SK-N-SH (cell line): ENCODE data around the gene SRRM4. TPM values are rescaled to one million over a fixed set of nuclear protein-coding genes. Genes with fewer than 3 reads are reported as not detected.

Experiments used
- CTCF ChIA-PET: fragments of 300-600, 350-600 bp; formaldehyde crosslinking; extraction: SDS; loops from one replicate; lab custom pipeline; 2021; lab: Yijun Ruan, JAX
- POLR2A ChIA-PET: fragments of 350-600 bp; sonication (Branson Sonifier 250); formaldehyde crosslinking; extraction: SDS; loops from one replicate; lab custom pipeline; 2020; ENCODE audit warnings: antibody characterized with exemption, inconsistent platforms; lab: Yijun Ruan, JAX
- DNase-seq: peaks from one replicate; pipeline ENCODE4 v3.0.0; 2012
- H2AFZ ChIP-seq: fragments of 200-600 bp; sonication (generic); 2 replicates; pipeline ENCODE4 v1.8.1; 2016; ENCODE audit warnings: antibody characterized with exemption, mild to moderate bottlenecking, low read depth
- H3F3A ChIP-seq: fragments of 200-600 bp; sonication (generic); replicated peaks from 2 replicates; pipeline ENCODE3; 2016; ENCODE audit warnings: antibody characterized with exemption, mild to moderate bottlenecking; ENCODE audit not compliant: insufficient read depth
- H3K27ac ChIP-seq, 2 experiments: fragments of 200-500 bp in 1 of 2; fragments of 200-600 bp in 1 of 2; sonication (Bioruptor generic) in 1 of 2; sonication (generic), shearing (Covaris generic) in 1 of 2; 2 replicates each; pipeline versions ENCODE4 v1.5.1 to v1.6.1; 2014 to 2016; ENCODE audit warnings: low read depth in 2 of 2, inconsistent platforms in 1 of 2, low read length in 1 of 2, mild to moderate bottlenecking in 1 of 2, mixed read lengths in 1 of 2
- H3K27me3 ChIP-seq: fragments of 200-600 bp; sonication (generic), shearing (Covaris generic); 2 replicates; pipeline ENCODE4 v1.6.1; 2016; ENCODE audit warnings: mixed run types; ENCODE audit not compliant: insufficient read depth
- H3K36me3 ChIP-seq, 2 experiments: fragments of 200-500 bp in 1 of 2; fragments of 200-600 bp in 1 of 2; sonication (Bioruptor generic) in 1 of 2; sonication (generic) in 1 of 2; replicated peaks in 1 of 2; 2 replicates each; pipeline versions ENCODE3 to v1.5.1; 2014 to 2016; ENCODE audit warnings: low read length in 1 of 2, mild to moderate bottlenecking in 1 of 2; ENCODE audit not compliant: insufficient read depth in 2 of 2, control insufficient read depth in 1 of 2
- H3K4me1 ChIP-seq, 2 experiments: fragments of 200-500 bp in 1 of 2; fragments of 200-600 bp in 1 of 2; sonication (Bioruptor generic) in 1 of 2; sonication (generic), shearing (Covaris generic) in 1 of 2; 2 replicates each; pipeline versions ENCODE4 v1.5.1 to v1.6.1; 2014 to 2016; ENCODE audit warnings: low read depth in 1 of 2, low read length in 1 of 2, mixed run types in 1 of 2; ENCODE audit not compliant: insufficient read depth in 2 of 2, control insufficient read depth in 1 of 2
- H3K4me2 ChIP-seq: fragments of 200-600 bp; sonication (generic), shearing (Covaris generic); 2 replicates; pipeline ENCODE4 v1.6.1; 2017; ENCODE audit warnings: mixed run types
- H3K4me3 ChIP-seq, 2 experiments: fragments of 200-500 bp in 1 of 2; fragments of 200-600 bp in 1 of 2; sonication (Bioruptor generic) in 1 of 2; sonication (generic), shearing (Covaris generic) in 1 of 2; 2 replicates each; pipeline versions ENCODE4 v1.5.1 to v1.8.1; 2014 to 2016; ENCODE audit warnings: low read depth in 2 of 2, inconsistent platforms in 1 of 2, low read length in 1 of 2, mild to moderate bottlenecking in 1 of 2, mixed read lengths in 1 of 2, moderate library complexity in 1 of 2
- H3K79me2 ChIP-seq: fragments of 200-600 bp; sonication (generic); 2 replicates; pipeline ENCODE4 v1.8.1; 2017; ENCODE audit warnings: mild to moderate bottlenecking; ENCODE audit not compliant: insufficient read depth
- H3K9ac ChIP-seq: fragments of 200-600 bp; sonication (generic); 2 replicates; pipeline ENCODE4 v1.6.1; 2017; ENCODE audit warnings: mixed run types
- H3K9me2 ChIP-seq: fragments of 200-600 bp; sonication (generic); 2 replicates; pipeline ENCODE4 v1.6.1; 2017; ENCODE audit warnings: mixed run types
- H3K9me3 ChIP-seq: fragments of 200-600 bp; sonication (generic); 2 replicates; pipeline ENCODE4 v1.6.1; 2017; ENCODE audit warnings: mixed run types, mild to moderate bottlenecking, moderate library complexity
- H4K20me1 ChIP-seq: fragments of 200-600 bp; sonication (generic); 2 replicates; pipeline ENCODE4 v1.6.1; 2017; ENCODE audit warnings: mild to moderate bottlenecking, mixed run types; ENCODE audit not compliant: insufficient read depth
- CHD2 ChIP-seq: fragments of 150-350 bp; IDR thresholded peaks from 2 replicates; pipeline ENCODE4 v1.6.1; 2018; ENCODE audit warnings: low read length; ENCODE audit not compliant: partially characterized antibody
- ELF1 ChIP-seq: IDR thresholded peaks from 2 replicates; pipeline ENCODE4 v1.4.0; 2012
- EP300 ChIP-seq, 2 experiments: IDR thresholded peaks; 2 replicates each; pipeline versions ENCODE4 v1.4.0 to v1.6.1; 2012; ENCODE audit warnings: borderline replicate concordance in 1 of 2, low read depth in 1 of 2, low read length in 1 of 2
- FOXJ3 ChIP-seq: sonication (generic); formaldehyde crosslinking; IDR thresholded peaks from 2 replicates; pipeline ENCODE4 v1.5.1; 2020; ENCODE audit warnings: mild to moderate bottlenecking, missing genetic modification reagents
- JUND ChIP-seq: IDR thresholded peaks from 2 replicates; pipeline ENCODE4 v1.4.0; 2012
- MXI1 ChIP-seq: IDR thresholded peaks from 2 replicates; pipeline ENCODE4 v1.6.1; 2012; ENCODE audit warnings: mild to moderate bottlenecking, low read depth, low read length, improper control_type of control experiment
- POLR2AphosphoS5 ChIP-seq: IDR thresholded peaks from 2 replicates; pipeline ENCODE4 v1.6.1; 2012; ENCODE audit warnings: low read depth, low read length
- RAD21 ChIP-seq: IDR thresholded peaks from 2 replicates; pipeline ENCODE4 v1.6.1; 2012; ENCODE audit warnings: mild to moderate bottlenecking, low read length
- RCOR1 ChIP-seq: fragments of 150-350 bp; IDR thresholded peaks from 2 replicates; pipeline ENCODE4 v1.6.1; 2017; ENCODE audit warnings: antibody characterized with exemption, low read length
- RFX5 ChIP-seq: IDR thresholded peaks from 2 replicates; pipeline ENCODE4 v1.6.1; 2012; ENCODE audit warnings: mild to moderate bottlenecking, improper control_type of control experiment, low read length
- SIN3A ChIP-seq: IDR thresholded peaks from 2 replicates; pipeline ENCODE4 v1.6.1; 2012; ENCODE audit warnings: low read depth, mild to moderate bottlenecking, low read length, moderate library complexity, borderline replicate concordance
- TEAD4 ChIP-seq: IDR thresholded peaks from 2 replicates; pipeline ENCODE4 v1.4.0; 2012; ENCODE audit warnings: mild to moderate bottlenecking, borderline replicate concordance; ENCODE audit not compliant: insufficient read depth
- WGBS: methylation state at CpG from one replicate; pipeline ENCODE4 v1.1.6; 2017; ENCODE audit warnings: low lambda C conversion rate; 5-methylcytosine and 5-hydroxymethylcytosine counted together
- polyA plus RNA-seq, 3 experiments: library from polyadenylated mRNA; depleted of rRNA; stranded (reverse); fragments of >200 nt; gene quantifications; 2 replicates each; pipeline ENCODE4 v1.2.3, GENCODE V29; 2012
- TF ChIP-seq, protein P1 (sequence below): fragments of 200-600 bp; sonication (generic); IDR thresholded peaks from 2 replicates; pipeline ENCODE4 v1.6.1; 2017; ENCODE audit warnings: antibody characterized with exemption, mild to moderate bottlenecking, moderate library complexity

Gene SRRM4
- polyA plus RNA-seq, 1 of the 3 experiments (the other 2 are of a cell fraction) = 0.03 TPM

DNA sequence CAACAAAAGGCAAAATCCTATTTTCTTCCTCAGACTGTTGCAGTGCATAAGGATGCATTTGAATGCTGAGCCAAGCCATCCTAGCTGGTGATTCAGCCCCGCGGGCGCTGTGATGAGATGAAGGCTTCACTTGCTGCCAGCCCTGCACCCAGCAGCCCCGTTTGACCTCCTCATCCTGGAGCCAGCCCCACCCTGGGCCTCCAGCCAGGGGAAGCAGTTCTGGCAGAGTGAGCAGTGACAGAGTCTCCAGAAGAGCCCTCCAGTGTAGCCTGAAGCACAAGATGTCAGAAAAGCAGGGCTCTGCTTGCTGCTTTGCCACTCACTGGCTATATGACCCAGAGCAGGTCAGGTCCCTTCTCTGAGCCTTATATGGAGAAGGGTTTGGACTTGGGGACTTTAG, 101.2 kb downstream of the SRRM4 start:
- H2AFZ ChIP-seq = no peak overlapping the region
- H3K27me3 ChIP-seq = no peaks in the 10 kb centered on the region
- CTCF ChIA-PET = interaction anchor here (0.8 to 5.5 kb wide), 5 partner anchors 13 to 330 kb away, joined by 4 to 24 read pairs (median 6); partner anchors contain the start of gene SRRM4
- no peak overlapping the region for H3K4me2 ChIP-seq
- H3K27ac ChIP-seq = peak overlapping the region in 1 of 2 experiments; percentile 88; a peak in 2 of 4 replicates
- POLR2A ChIA-PET = interaction anchor here (2.9 kb wide), 1 partner anchor 10 kb away, joined by 17 read pairs; no protein-coding TSS in a partner anchor
- no peaks in the 10 kb centered on the region for H4K20me1 ChIP-seq
- no peaks in the 10 kb centered on the region for H3F3A ChIP-seq
- H3K9ac ChIP-seq = no peak overlapping the region
- H3K9me3 ChIP-seq = no peaks in the 10 kb centered on the region
- H3K4me3 ChIP-seq = no peak overlapping the region
- peaks cover 0 to 50% of the 10 kb centered on the region in 2 experiments; a peak in 2 of 4 replicates for H3K4me1 ChIP-seq
- 0% methylated on average over 4 of the region's 4 CpGs for WGBS
- TF ChIP-seq CHD2 (peak; percentile 41), SIN3A (no peak), ELF1 (no peak), EP300 (IDR thresholded peaks at IDR 0.05; ENCODE audit: borderline replicate concordance in 1 of 2, low read depth in 1 of 2, low read length in 1 of 2) (peak in 1 of 2 experiments; percentile 80; a peak in 2 of 4 replicates), JUND (no peak), RAD21 (peak; percentile 8; the same call in 1 of the 2 replicates), MXI1 (no peak), TEAD4 (no peak), RCOR1 (peak; percentile 73; the same call in 1 of the 2 replicates), POLR2AphosphoS5 (no peak), FOXJ3 (CRISPR knock-in tag) (peak; percentile 43; the same call in 1 of the 2 replicates)
- TF ChIP-seq, protein P1, sequence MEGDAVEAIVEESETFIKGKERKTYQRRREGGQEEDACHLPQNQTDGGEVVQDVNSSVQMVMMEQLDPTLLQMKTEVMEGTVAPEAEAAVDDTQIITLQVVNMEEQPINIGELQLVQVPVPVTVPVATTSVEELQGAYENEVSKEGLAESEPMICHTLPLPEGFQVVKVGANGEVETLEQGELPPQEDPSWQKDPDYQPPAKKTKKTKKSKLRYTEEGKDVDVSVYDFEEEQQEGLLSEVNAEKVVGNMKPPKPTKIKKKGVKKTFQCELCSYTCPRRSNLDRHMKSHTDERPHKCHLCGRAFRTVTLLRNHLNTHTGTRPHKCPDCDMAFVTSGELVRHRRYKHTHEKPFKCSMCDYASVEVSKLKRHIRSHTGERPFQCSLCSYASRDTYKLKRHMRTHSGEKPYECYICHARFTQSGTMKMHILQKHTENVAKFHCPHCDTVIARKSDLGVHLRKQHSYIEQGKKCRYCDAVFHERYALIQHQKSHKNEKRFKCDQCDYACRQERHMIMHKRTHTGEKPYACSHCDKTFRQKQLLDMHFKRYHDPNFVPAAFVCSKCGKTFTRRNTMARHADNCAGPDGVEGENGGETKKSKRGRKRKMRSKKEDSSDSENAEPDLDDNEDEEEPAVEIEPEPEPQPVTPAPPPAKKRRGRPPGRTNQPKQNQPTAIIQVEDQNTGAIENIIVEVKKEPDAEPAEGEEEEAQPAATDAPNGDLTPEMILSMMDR = no peak
- peak; percentile 62 for DNase-seq
- H3K36me3 ChIP-seq = no peaks in the 10 kb centered on the region
- H3K79me2 ChIP-seq = no peaks in the 10 kb centered on the region
- no peaks in the 10 kb centered on the region for H3K9me2 ChIP-seq

DNA sequence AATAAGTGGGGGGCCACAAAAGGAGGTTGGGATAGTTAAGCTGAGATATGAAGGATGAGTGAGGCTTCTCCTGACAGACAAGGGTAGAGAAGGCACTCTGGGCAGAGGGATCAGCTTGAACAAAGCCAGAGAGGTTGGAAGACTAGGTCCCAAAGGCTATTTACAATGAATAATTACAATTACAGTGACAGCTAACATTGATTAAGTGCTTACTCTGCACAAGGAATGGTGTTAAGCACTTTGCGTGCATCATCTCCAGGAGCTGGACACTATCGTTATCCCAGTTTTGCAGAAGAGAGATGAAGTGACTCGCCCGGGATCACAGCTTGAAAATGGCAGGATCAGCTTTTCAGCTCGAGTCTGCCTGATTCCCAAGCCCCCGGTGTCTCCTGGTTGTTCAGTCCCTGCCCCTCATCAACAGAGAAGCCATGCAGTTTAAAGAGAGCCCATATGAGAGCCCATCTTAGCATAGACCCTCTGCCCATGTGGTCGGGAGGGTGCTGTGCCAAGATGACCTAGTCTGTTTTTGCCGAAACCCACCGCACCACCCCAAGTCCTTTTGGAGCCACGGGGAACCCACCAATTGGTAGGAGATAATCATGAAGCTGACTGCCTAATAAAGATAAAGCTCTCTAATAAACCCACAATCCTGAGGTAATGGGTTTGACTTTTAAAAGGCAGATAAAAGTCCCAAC, 107.5 kb downstream of the SRRM4 start:
- no peak overlapping the region for H3K9ac ChIP-seq
- H3K27me3 ChIP-seq = no peaks in the 10 kb centered on the region
- peaks cover 0 to 30% of the 10 kb centered on the region in 2 experiments; a peak in 1 of 4 replicates for H3K4me1 ChIP-seq
- no peak overlapping the region for H3K27ac ChIP-seq
- no peak for DNase-seq
- POLR2A ChIA-PET = interaction anchor here (1.0 kb wide), 1 partner anchor 190 kb away, joined by 3 read pairs; no protein-coding TSS in a partner anchor
- CTCF ChIA-PET = interaction anchor here (1.0 to 2.4 kb wide), 6 partner anchors 9 to 148 kb away, joined by 3 to 6 read pairs (median 3); no protein-coding TSS in a partner anchor
- H2AFZ ChIP-seq = no peak overlapping the region
- no peaks in the 10 kb centered on the region for H4K20me1 ChIP-seq
- H3K36me3 ChIP-seq = no peaks in the 10 kb centered on the region
- TF ChIP-seq RFX5 = no peak
- no peak for TF ChIP-seq RCOR1
- H3F3A ChIP-seq = no peaks in the 10 kb centered on the region
- no peaks in the 10 kb centered on the region for H3K79me2 ChIP-seq
- H3K4me2 ChIP-seq = no peak overlapping the region
- 53% methylated on average over 5 of the region's 10 CpGs for WGBS
- no peaks in the 10 kb centered on the region for H3K9me3 ChIP-seq
- H3K9me2 ChIP-seq = no peaks in the 10 kb centered on the region
- H3K4me3 ChIP-seq = no peak overlapping the region
